Measurements from ENCODE around the gene CTSC. TPM values are rescaled to one million over a fixed set of nuclear protein-coding genes. Genes with fewer than 3 reads are reported as not detected.
A peak's percentile ranks its signal among the peaks of the same experiment; 100 is the strongest.

CTSC gene
- total and polyA plus RNA-seq, 2 of the 13 experiments (the other 11 are each of a cell fraction or from before 2014, with no cell fraction given): 144 to 210 TPM

GRCh38 chr11:88292171-88292843 is 45.2 kb downstream of the CTSC start:
- H3K4me1 ChIP-seq (ENCODE audit: insufficient read depth, low read length): peaks cover under 1% of the 10 kb centered on the region; the same call in 1 of the 2 replicates
- H3K79me2 ChIP-seq (ENCODE audit: insufficient read depth, low read length): no peaks in the 10 kb centered on the region
- TF ChIP-seq STAT5B (CRISPR knock-in tag; IDR thresholded peaks at IDR 0.05) (no peak), ZNF10 (CRISPR knock-in tag; IDR thresholded peaks at IDR 0.05; ENCODE audit: borderline replicate concordance, low read depth) (no peak), DBP (CRISPR knock-in tag; IDR thresholded peaks at IDR 0.05; ENCODE audit: not compliant biosample characterization) (no peak), ZNF563 (CRISPR knock-in tag; IDR thresholded peaks at IDR 0.05) (no peak), ZFYVE20 (CRISPR knock-in tag; IDR thresholded peaks at IDR 0.05; ENCODE audit: borderline replicate concordance, low read depth) (no peak), SKI (IDR thresholded peaks at IDR 0.05; ENCODE audit: partially characterized antibody) (no peak), ZNF142 (CRISPR knock-in tag; IDR thresholded peaks at IDR 0.05) (no peak), KMT2B (CRISPR knock-in tag; IDR thresholded peaks at IDR 0.05) (no peak), ZNF709 (CRISPR knock-in tag; IDR thresholded peaks at IDR 0.05) (no peak), RFX3 (CRISPR knock-in tag; IDR thresholded peaks at IDR 0.05) (no peak), GZF1 (CRISPR knock-in tag; IDR thresholded peaks at IDR 0.05) (no peak)
- intact Hi-C loops (cut with micrococcal nuclease; ENCODE audit: unreplicated experiment) (no loop called here), in situ Hi-C loops (cut with HindIII; ENCODE audit: extremely low pct_ligation_motif_present, low pct_unique_long_range_greater_than_20kb) (no loop called here)
- ChIA-PET POLR2A (no interaction called here), CTCF (ENCODE audit: low intra/inter-chr PET ratio, low total read pairs) (no interaction called here)
- H3K27ac ChIP-seq (ENCODE audit: extremely low read length, insufficient read depth, low read length): no peak overlapping the region
- H3K4me3 ChIP-seq (replicated peaks in 1 of 3; ENCODE audit: insufficient read depth in 1 of 3, low read depth in 2 of 3, low read length in 3 of 3): no peak overlapping the region
- no peak overlapping the region for H2AFZ ChIP-seq (ENCODE audit: low read length)
- 54% methylated on average over 3 of the region's 3 CpGs for WGBS (ENCODE audit: low lambda C conversion rate)
- no peak overlapping the region for H3K9ac ChIP-seq (ENCODE audit: insufficient read depth, low read depth, low read length)
- FAIRE-seq (no peak), DNase-seq (ENCODE audit: low spot score) (peak; percentile 6), ATAC-seq (no peak)
- no peak overlapping the region for H3K4me2 ChIP-seq (ENCODE audit: low read depth, low read length)
- no peaks in the 10 kb centered on the region for H3K9me3 ChIP-seq (ENCODE audit: low read length)
- H3K36me3 ChIP-seq (replicated peaks in 1 of 2; ENCODE audit: control insufficient read depth in 1 of 2, insufficient read depth in 2 of 2, low read length in 2 of 2): peaks cover 1 to 10% of the 10 kb centered on the region in 2 experiments; a peak in 1 of 5 replicates
- no peaks in the 10 kb centered on the region for H4K20me1 ChIP-seq (ENCODE audit: insufficient read depth, low read length)
- no TSS peak for BruUV-seq (replicated peaks)
- H3K27me3 ChIP-seq (ENCODE audit: control insufficient read depth in 1 of 2, insufficient read depth in 2 of 2, low read length in 2 of 2): no peaks in the 10 kb centered on the region
